ENCODE measurements around the gene WNT16.

WNT16 gene

GRCh38 chr7:121323515-121324302 lies 5.1 kb upstream of the WNT16 start:
- no peak overlapping the region for H3K4me3 Mint-ChIP-seq
- peaks cover 26% of the 10 kb centered on the region for H3K27me3 Mint-ChIP-seq
- intact Hi-C loops (cut with micrococcal nuclease): no loop called here
- H3K9me3 Mint-ChIP-seq: no peaks in the 10 kb centered on the region
- H3K36me3 Mint-ChIP-seq (ENCODE audit: low read depth): no peaks in the 10 kb centered on the region
- no peaks in the 10 kb centered on the region for H3K4me1 Mint-ChIP-seq (ENCODE audit: low read depth)
- no peak overlapping the region for H3K27ac Mint-ChIP-seq

GRCh38 chr7:121327671-121328070 lies 1.1 kb upstream of the WNT16 start:
- intact Hi-C loops (cut with micrococcal nuclease): no loop called here
- Mint-ChIP-seq H3K27ac (no peak overlapping the region), H3K9me3 (no peaks in the 10 kb centered on the region), H3K36me3 (ENCODE audit: low read depth) (no peaks in the 10 kb centered on the region), H3K4me3 (no peak overlapping the region), H3K27me3 (peaks cover 54% of the 10 kb centered on the region), H3K4me1 (ENCODE audit: low read depth) (peaks cover 5% of the 10 kb centered on the region)

- no peaks in the 10 kb centered on the region for H3K9me3 Mint-ChIP-seq
- H3K27me3 Mint-ChIP-seq: peaks cover 58% of the 10 kb centered on the region
- intact Hi-C loops (cut with micrococcal nuclease): no loop called here
- no peak overlapping the region for H3K4me3 Mint-ChIP-seq
- no peaks in the 10 kb centered on the region for H3K36me3 Mint-ChIP-seq (ENCODE audit: low read depth)
- H3K4me1 Mint-ChIP-seq (ENCODE audit: low read depth): peaks cover 5% of the 10 kb centered on the region
- no peak overlapping the region for H3K27ac Mint-ChIP-seq
These were observed 622 bp downstream of the WNT16 start for GRCh38 chr7:121329191-121330052.

GRCh38 chr7:121330053-121330833 lies 1.4 kb downstream of the WNT16 start:
- no peaks in the 10 kb centered on the region for H3K36me3 Mint-ChIP-seq (ENCODE audit: low read depth)
- no peaks in the 10 kb centered on the region for H3K9me3 Mint-ChIP-seq
- peaks cover 60% of the 10 kb centered on the region for H3K27me3 Mint-ChIP-seq
- H3K4me1 Mint-ChIP-seq (ENCODE audit: low read depth): peaks cover 5% of the 10 kb centered on the region
- H3K27ac Mint-ChIP-seq: no peak overlapping the region
- H3K4me3 Mint-ChIP-seq: no peak overlapping the region
- intact Hi-C loops (cut with micrococcal nuclease): no loop called here

- Mint-ChIP-seq H3K27ac (no peak overlapping the region), H3K27me3 (peaks cover 60% of the 10 kb centered on the region), H3K36me3 (ENCODE audit: low read depth) (no peaks in the 10 kb centered on the region), H3K9me3 (no peaks in the 10 kb centered on the region), H3K4me1 (ENCODE audit: low read depth) (peaks cover 5% of the 10 kb centered on the region), H3K4me3 (no peak overlapping the region)
- intact Hi-C loops (cut with micrococcal nuclease): no loop called here
These were observed 2.2 kb downstream of the WNT16 start for GRCh38 chr7:121331048-121331447.

- Mint-ChIP-seq H3K4me3 (no peak overlapping the region), H3K36me3 (ENCODE audit: low read depth) (no peaks in the 10 kb centered on the region), H3K9me3 (no peaks in the 10 kb centered on the region), H3K27me3 (peaks cover 57% of the 10 kb centered on the region), H3K4me1 (ENCODE audit: low read depth) (peaks cover 5% of the 10 kb centered on the region), H3K27ac (no peak overlapping the region)
- intact Hi-C loops (cut with micrococcal nuclease): no loop called here
These were observed 2.8 kb downstream of the WNT16 start for GRCh38 chr7:121331574-121331973.

GRCh38 chr7:121334376-121334775 lies 5.6 kb downstream of the WNT16 start:
- Mint-ChIP-seq H3K4me3 (no peak overlapping the region), H3K36me3 (ENCODE audit: low read depth) (no peaks in the 10 kb centered on the region), H3K9me3 (no peaks in the 10 kb centered on the region), H3K27me3 (peaks cover 32% of the 10 kb centered on the region), H3K4me1 (ENCODE audit: low read depth) (peaks cover 5% of the 10 kb centered on the region), H3K27ac (no peak overlapping the region)
- intact Hi-C loops (cut with micrococcal nuclease): no loop called here

GRCh38 chr7:121334875-121335648 lies 6.3 kb downstream of the WNT16 start:
- Mint-ChIP-seq H3K4me3 (no peak overlapping the region), H3K27me3 (peaks cover 25% of the 10 kb centered on the region), H3K36me3 (ENCODE audit: low read depth) (no peaks in the 10 kb centered on the region), H3K27ac (no peak overlapping the region), H3K4me1 (ENCODE audit: low read depth) (peaks cover 5% of the 10 kb centered on the region), H3K9me3 (no peaks in the 10 kb centered on the region)
- intact Hi-C loops (cut with micrococcal nuclease): no loop called here

- intact Hi-C loops (cut with micrococcal nuclease): no loop called here
- no peak overlapping the region for H3K4me3 Mint-ChIP-seq
- no peaks in the 10 kb centered on the region for H3K9me3 Mint-ChIP-seq
- H3K27me3 Mint-ChIP-seq: peaks cover 13% of the 10 kb centered on the region
- H3K27ac Mint-ChIP-seq: no peak overlapping the region
- no peaks in the 10 kb centered on the region for H3K36me3 Mint-ChIP-seq (ENCODE audit: low read depth)
- H3K4me1 Mint-ChIP-seq (ENCODE audit: low read depth): no peaks in the 10 kb centered on the region
These were observed 7.8 kb downstream of the WNT16 start for GRCh38 chr7:121336579-121336978.

GRCh38 chr7:121337398-121337797 lies 8.6 kb downstream of the WNT16 start:
- Mint-ChIP-seq H3K4me3 (no peak overlapping the region), H3K36me3 (ENCODE audit: low read depth) (peaks cover 5% of the 10 kb centered on the region), H3K27me3 (peaks cover 11% of the 10 kb centered on the region), H3K27ac (no peak overlapping the region), H3K9me3 (no peaks in the 10 kb centered on the region), H3K4me1 (ENCODE audit: low read depth) (no peaks in the 10 kb centered on the region)
- intact Hi-C loops (cut with micrococcal nuclease): no loop called here

- Mint-ChIP-seq H3K4me3 (no peak overlapping the region), H3K27me3 (peaks cover 9% of the 10 kb centered on the region), H3K9me3 (no peaks in the 10 kb centered on the region), H3K36me3 (ENCODE audit: low read depth) (peaks cover 7% of the 10 kb centered on the region), H3K4me1 (ENCODE audit: low read depth) (no peaks in the 10 kb centered on the region), H3K27ac (no peak overlapping the region)
- intact Hi-C loops (cut with micrococcal nuclease): no loop called here
These were observed 10.3 kb downstream of the WNT16 start for GRCh38 chr7:121339082-121339481.

GRCh38 chr7:121341933-121342332 lies 13.1 kb downstream of the WNT16 start:
- intact Hi-C loops (cut with micrococcal nuclease): no loop called here
- H3K36me3 Mint-ChIP-seq (ENCODE audit: low read depth): peaks cover 13% of the 10 kb centered on the region
- no peaks in the 10 kb centered on the region for H3K27me3 Mint-ChIP-seq
- no peak overlapping the region for H3K4me3 Mint-ChIP-seq
- no peaks in the 10 kb centered on the region for H3K4me1 Mint-ChIP-seq (ENCODE audit: low read depth)
- H3K9me3 Mint-ChIP-seq: no peaks in the 10 kb centered on the region
- H3K27ac Mint-ChIP-seq: no peak overlapping the region

- H3K36me3 Mint-ChIP-seq (ENCODE audit: low read depth): peaks cover 20% of the 10 kb centered on the region
- H3K4me1 Mint-ChIP-seq (ENCODE audit: low read depth): no peaks in the 10 kb centered on the region
- no peak overlapping the region for H3K27ac Mint-ChIP-seq
- H3K9me3 Mint-ChIP-seq: no peaks in the 10 kb centered on the region
- no peak overlapping the region for H3K4me3 Mint-ChIP-seq
- intact Hi-C loops (cut with micrococcal nuclease): no loop called here
- H3K27me3 Mint-ChIP-seq: no peaks in the 10 kb centered on the region
These were observed 13.8 kb downstream of the WNT16 start for GRCh38 chr7:121342631-121343030.

All from dendritic cell treated with granulocyte-macrophage colony-stimulating factor and Interleukin-4, amounts not matched to agents 40 ng/mL and 50 ng/mL, for 4 days (primary cell).